Activated naive CD8-positive, alpha-beta T cell treated with anti-CD3 and anti-CD28 coated beads, Interleukin-2, amount 10 ng/mL, durations not matched to agents 7 days and 5 days (primary cell): ENCODE data around the gene PPP2R5C. TPM values are rescaled to one million over a fixed set of nuclear protein-coding genes. Genes with fewer than 3 reads are reported as not detected.

Experiments used
- ATAC-seq: fragments of 150-1000 bp; cut with Tn5 transposase; one replicate; pipeline ENCODE4 v1.10.0; 2021; ENCODE audit warnings: low read depth, moderate library complexity
- POLR2A ChIA-PET: fragments of 350-600 bp; sonication (Branson Sonifier 250); formaldehyde crosslinking; loops from one replicate; lab custom pipeline; 2021; ENCODE audit warnings: antibody characterized with exemption; lab: Charles Lee
- DNase-seq: peaks from one replicate; pipeline ENCODE4 v3.0.0; 2021
- H3K27ac Mint-ChIP-seq: one replicate; pipeline ENCODE4 v1.8.0; 2022; ENCODE audit warnings: mild to moderate bottlenecking, mixed read lengths
- H3K27me3 Mint-ChIP-seq: one replicate; pipeline ENCODE4 v1.8.0; 2022; ENCODE audit warnings: mild to moderate bottlenecking, moderate library complexity, mixed read lengths
- H3K36me3 Mint-ChIP-seq: one replicate; pipeline ENCODE4 v1.8.0; 2021; ENCODE audit warnings: mild to moderate bottlenecking, mixed read lengths
- H3K4me1 Mint-ChIP-seq: one replicate; pipeline ENCODE4 v1.8.0; 2021; ENCODE audit warnings: mixed read lengths
- H3K4me3 Mint-ChIP-seq: one replicate; pipeline ENCODE4 v1.8.0; 2022; ENCODE audit warnings: mild to moderate bottlenecking, moderate library complexity, mixed read lengths
- H3K9me3 Mint-ChIP-seq: one replicate; pipeline ENCODE4 v1.8.0; 2021; ENCODE audit warnings: mixed read lengths
- total RNA-seq, 2 experiments: library from RNA; stranded (reverse); gene quantifications; one replicate each; pipeline ENCODE4 v1.2.3, GENCODE V29; 2021

The PPP2R5C gene
- total RNA-seq, 2 experiments from 2014 or later, result 369 to 382 TPM

DNA sequence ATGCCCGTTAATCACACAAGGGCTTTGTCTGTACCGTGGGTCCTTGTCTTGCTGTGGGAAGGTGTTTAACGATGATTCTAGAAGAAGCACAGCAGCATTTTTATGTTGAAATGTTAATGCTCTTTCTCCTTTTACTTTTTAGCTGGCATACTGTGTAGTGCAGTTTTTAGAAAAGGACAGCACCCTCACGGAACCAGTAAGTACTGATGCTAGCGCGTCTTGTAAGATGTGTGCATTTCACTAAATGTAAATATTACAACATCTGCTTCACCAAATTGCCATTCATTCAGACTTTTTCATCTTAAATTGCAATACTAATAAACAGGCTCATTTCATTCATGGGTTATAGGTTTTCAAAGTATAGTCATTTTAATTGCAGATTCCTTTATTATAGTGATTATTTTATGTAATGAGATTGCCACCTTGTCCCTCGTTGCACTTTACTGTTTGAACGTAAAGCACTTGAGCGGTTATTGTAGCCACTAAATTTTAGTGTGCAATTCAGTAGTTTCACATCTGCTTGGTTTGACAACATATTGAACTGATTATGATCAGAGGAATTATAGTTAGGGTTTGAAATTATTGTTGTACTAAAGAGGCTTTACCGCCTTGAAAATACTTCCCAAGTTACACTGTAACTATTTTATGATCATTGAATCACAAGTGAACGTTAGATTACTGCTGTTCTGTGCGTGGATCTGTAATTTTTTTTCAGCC is 133.0 kb downstream of the PPP2R5C start:
- DNase-seq, result no peak
- Mint-ChIP-seq H3K36me3 (peaks cover 20% of the 10 kb centered on the region), H3K4me3 (no peak overlapping the region), H3K9me3 (no peaks in the 10 kb centered on the region), H3K4me1 (no peaks in the 10 kb centered on the region), H3K27ac (no peak overlapping the region), H3K27me3 (no peaks in the 10 kb centered on the region)
- POLR2A ChIA-PET, result interaction anchor here (0.6 kb wide), 1 partner anchor 85 kb away, joined by 7 read pairs; no protein-coding TSS in a partner anchor
- ATAC-seq, result no peak

DNA sequence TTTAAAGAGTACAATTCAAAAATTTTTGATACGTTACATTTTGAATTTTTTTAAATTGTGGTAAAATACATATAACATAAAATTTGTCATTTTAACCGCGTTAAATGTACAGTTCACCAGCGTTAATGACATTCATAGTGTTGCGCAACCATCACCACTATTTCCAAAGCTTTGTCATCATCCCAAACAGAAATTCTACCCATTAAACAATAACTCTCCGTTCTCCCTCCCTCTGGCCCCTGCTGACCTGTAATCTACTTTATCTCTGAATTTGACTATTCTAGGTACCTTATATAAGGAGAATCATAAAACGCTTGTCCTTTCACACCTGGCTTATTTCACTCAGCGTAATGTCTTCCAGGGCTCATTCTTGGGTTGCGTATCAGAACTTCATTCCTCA is 133.7 kb downstream of the PPP2R5C start:
- peaks cover 18% of the 10 kb centered on the region for H3K36me3 Mint-ChIP-seq
- POLR2A ChIA-PET, result interaction anchor here (0.5 kb wide), 1 partner anchor 192 kb away, joined by 5 read pairs; no protein-coding TSS in a partner anchor

DNA sequence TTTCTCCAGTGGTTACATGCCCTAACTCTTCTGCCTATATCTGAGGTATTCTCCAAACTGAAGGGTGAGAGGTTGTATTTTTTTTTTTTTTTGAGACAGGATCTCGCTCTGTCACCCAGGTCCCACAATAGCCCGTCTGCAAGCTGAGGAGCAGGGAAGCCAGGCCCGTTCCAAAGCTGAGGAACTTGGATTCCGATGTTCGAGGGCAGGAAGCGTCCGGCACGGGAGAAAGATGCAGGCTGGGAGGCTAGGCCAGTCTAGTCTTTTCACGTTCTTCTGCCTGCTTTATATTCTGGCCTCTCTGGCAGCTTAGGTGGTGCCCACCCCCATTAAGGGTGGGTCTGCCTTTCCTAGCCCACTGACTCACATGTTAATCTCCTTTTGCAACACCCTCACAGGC is 135.8 kb downstream of the PPP2R5C start:
- Mint-ChIP-seq H3K27ac (no peak overlapping the region), H3K9me3 (no peaks in the 10 kb centered on the region)
- POLR2A ChIA-PET, result no interaction called here

More for the DNA sequence above, 133.7 kb downstream of the PPP2R5C start:
- DNase-seq, result no peak
- no peaks in the 10 kb centered on the region for H3K9me3 Mint-ChIP-seq
- no peak for ATAC-seq
- no peak overlapping the region for H3K27ac Mint-ChIP-seq
- H3K27me3 Mint-ChIP-seq, result no peaks in the 10 kb centered on the region
- no peak overlapping the region for H3K4me3 Mint-ChIP-seq
- H3K4me1 Mint-ChIP-seq, result no peaks in the 10 kb centered on the region

DNA sequence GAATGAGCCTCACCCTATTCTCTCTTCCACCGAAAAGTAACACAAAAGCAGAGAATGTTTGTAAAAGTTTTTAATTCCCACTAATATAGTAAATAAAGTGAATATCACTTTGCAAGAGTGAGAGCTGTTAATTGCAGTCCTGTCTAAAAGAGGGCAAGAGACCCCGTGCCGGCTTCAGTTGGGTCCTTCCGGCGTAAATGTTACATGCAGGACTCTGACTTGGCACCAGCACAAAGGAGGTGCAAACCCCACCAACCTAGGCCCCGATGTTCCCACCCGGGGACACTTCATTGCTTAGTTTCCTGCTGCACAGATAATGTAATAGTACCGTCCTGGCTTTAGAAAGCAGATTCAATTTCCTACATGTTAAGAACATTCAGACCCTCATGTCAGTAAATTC is 136.9 kb downstream of the PPP2R5C start:
- no peak for DNase-seq
- H3K27me3 Mint-ChIP-seq, result no peaks in the 10 kb centered on the region
- POLR2A ChIA-PET, result interaction anchor here (0.7 kb wide), 1 partner anchor 54 kb away, joined by 3 read pairs; no protein-coding TSS in a partner anchor
- no peak overlapping the region for H3K4me3 Mint-ChIP-seq
- no peak overlapping the region for H3K27ac Mint-ChIP-seq
- no peaks in the 10 kb centered on the region for H3K4me1 Mint-ChIP-seq
- no peaks in the 10 kb centered on the region for H3K9me3 Mint-ChIP-seq
- ATAC-seq, result no peak
- H3K36me3 Mint-ChIP-seq, result peaks cover 30% of the 10 kb centered on the region

More for the DNA sequence above, 135.8 kb downstream of the PPP2R5C start:
- Mint-ChIP-seq H3K4me1 (no peaks in the 10 kb centered on the region), H3K4me3 (no peak overlapping the region), H3K27me3 (no peaks in the 10 kb centered on the region), H3K36me3 (peaks cover 29% of the 10 kb centered on the region)
- DNase-seq, result no peak
- no peak for ATAC-seq

DNA sequence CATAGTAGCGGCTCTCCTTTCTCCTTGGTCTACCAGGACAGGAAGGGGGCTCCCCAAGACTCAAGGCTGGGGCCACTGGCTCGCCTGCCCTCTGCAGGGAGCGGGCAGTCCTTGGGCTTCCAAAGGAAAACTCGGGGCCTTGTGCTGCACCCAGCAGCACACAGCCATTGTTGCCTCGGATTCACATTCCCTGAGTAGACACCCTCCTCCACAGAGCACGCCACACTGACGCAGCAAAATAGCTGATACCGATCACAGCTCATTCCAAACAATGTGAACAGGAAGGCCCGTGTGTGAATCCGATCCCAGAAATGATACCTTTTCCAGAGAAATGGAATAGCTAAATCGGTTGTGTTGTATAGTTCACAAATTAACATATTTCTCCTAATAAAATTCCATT is 137.8 kb downstream of the PPP2R5C start:
- POLR2A ChIA-PET, result no interaction called here
- DNase-seq (no peak), ATAC-seq (no peak)
- H3K4me1 Mint-ChIP-seq, result no peaks in the 10 kb centered on the region
- H3K9me3 Mint-ChIP-seq, result no peaks in the 10 kb centered on the region
- no peak overlapping the region for H3K27ac Mint-ChIP-seq
- H3K4me3 Mint-ChIP-seq, result no peak overlapping the region
- H3K27me3 Mint-ChIP-seq, result no peaks in the 10 kb centered on the region
- H3K36me3 Mint-ChIP-seq, result peaks cover 30% of the 10 kb centered on the region

DNA sequence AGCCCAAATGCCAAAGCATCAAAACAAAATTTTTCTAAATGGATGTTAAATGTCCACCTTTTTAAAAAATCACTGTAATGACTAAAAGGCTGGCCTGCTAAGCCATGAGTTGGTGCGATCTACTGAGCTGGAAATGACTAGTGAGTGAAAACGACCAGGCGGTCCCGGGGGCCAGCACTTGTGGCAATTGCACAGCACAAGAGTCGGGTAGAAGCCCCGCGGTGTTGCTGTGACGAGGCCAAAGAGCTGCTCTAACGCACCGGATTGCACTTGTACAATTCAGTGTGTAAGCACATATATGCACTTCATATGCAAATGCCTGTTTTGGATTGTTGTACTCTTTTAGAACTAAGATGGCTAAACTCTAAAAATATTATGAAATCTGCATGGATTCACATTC is 138.7 kb downstream of the PPP2R5C start:
- POLR2A ChIA-PET, result no interaction called here
- no peaks in the 10 kb centered on the region for H3K9me3 Mint-ChIP-seq
- no peaks in the 10 kb centered on the region for H3K4me1 Mint-ChIP-seq
- DNase-seq (no peak), ATAC-seq (no peak)
- H3K27me3 Mint-ChIP-seq, result no peaks in the 10 kb centered on the region
- H3K36me3 Mint-ChIP-seq, result peaks cover 35% of the 10 kb centered on the region
- no peak overlapping the region for H3K4me3 Mint-ChIP-seq
- H3K27ac Mint-ChIP-seq, result no peak overlapping the region

DNA sequence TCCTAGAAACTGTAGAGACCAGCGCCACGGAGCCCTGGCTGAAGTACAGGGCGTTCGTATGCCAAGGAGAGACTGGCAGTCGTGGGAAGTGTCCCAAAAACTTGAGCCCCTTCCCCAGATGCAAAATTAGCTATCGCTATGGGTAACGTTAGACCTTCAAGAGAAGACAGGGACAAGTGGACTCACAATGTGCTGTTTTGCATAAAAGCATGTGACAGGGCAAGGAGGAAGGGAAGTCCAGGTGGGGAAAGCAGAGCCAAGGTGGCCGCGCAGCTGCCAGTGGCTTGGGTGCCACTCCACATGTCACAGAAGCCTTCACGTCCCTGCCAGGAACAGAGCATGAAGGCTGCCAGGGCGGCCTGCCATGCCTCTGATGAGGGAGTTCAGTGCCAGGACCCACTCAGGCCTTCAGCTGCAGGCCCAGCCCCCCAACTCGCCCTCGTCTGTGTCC is 141.6 kb downstream of the PPP2R5C start:
- POLR2A ChIA-PET, result no interaction called here
- ATAC-seq, result no peak
- H3K4me3 Mint-ChIP-seq, result no peak overlapping the region
- H3K9me3 Mint-ChIP-seq, result no peaks in the 10 kb centered on the region
- no peaks in the 10 kb centered on the region for H3K27me3 Mint-ChIP-seq
- DNase-seq, result no peak
- peaks cover 35% of the 10 kb centered on the region for H3K36me3 Mint-ChIP-seq
- H3K4me1 Mint-ChIP-seq, result no peaks in the 10 kb centered on the region
- H3K27ac Mint-ChIP-seq, result no peak overlapping the region

DNA sequence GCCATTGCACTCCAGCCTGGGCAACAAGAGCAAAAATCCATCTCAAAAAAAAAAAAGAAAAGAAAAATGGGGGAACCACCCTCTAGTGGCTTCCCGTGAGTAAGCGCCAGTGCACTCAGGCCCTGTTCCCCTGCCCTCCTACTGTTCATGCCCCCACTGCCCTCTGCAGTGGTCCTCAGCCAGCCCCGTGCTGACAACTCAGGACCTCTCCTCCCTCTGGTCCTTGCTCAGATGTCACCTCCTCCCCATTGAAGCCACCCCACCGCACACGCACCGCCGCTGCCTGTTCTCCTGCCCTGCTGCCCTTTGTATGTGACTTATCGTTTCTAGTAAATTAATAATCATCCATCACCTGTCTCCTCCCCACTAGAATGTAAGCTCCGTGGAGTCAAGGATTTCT is 144.1 kb downstream of the PPP2R5C start:
- Mint-ChIP-seq H3K36me3 (peaks cover 36% of the 10 kb centered on the region), H3K4me1 (no peaks in the 10 kb centered on the region), H3K9me3 (no peaks in the 10 kb centered on the region), H3K4me3 (no peak overlapping the region), H3K27ac (peak overlapping the region; percentile 56), H3K27me3 (no peaks in the 10 kb centered on the region)
- POLR2A ChIA-PET, result no interaction called here
- ATAC-seq (no peak), DNase-seq (no peak)

DNA sequence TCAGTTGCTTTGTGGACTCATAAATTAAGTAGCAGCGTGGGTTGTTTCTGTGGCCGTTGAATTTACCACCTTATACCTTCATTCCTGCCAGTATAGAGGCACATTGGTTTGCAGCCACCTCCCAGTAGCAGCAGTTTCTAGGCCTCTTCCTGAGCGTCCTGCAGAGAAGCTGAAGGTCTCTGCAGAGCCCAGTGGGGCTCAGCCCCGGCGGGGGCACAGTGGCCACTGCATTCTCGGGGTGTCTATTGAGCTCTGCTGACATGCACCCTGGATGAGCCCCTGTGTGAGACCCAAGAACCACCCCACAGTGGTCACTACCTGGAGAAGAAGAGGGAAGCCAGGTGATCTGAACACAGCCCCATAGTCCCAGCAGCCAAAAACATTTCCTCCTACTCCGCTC is 145.1 kb downstream of the PPP2R5C start:
- Mint-ChIP-seq H3K4me3 (no peak overlapping the region), H3K9me3 (no peaks in the 10 kb centered on the region), H3K27me3 (no peaks in the 10 kb centered on the region), H3K36me3 (peaks cover 30% of the 10 kb centered on the region), H3K27ac (no peak overlapping the region), H3K4me1 (no peaks in the 10 kb centered on the region)
- POLR2A ChIA-PET, result no interaction called here
- ATAC-seq (no peak), DNase-seq (no peak)

DNA sequence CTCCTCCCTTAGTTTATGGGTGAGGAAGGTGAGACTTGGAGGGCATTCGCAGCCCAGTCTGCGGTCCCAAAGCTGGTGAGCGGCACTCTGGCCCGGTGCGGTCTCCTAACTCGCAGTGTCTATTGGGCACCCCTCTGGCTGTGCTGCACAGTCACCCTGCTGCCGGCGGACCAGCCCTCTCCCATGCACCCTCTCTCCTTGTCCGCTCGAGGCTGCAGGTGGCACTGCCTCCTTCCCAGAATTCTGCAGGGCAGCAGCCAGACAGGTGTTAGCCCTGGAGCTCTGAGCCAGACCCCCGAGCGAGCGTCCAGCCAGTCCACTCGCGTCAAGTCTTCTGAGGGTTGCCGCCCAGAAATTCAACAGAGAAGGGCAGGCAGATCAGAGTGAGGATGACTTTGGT is 146.1 kb downstream of the PPP2R5C start:
- Mint-ChIP-seq H3K9me3 (no peaks in the 10 kb centered on the region), H3K4me3 (no peak overlapping the region), H3K27ac (no peak overlapping the region), H3K27me3 (no peaks in the 10 kb centered on the region), H3K4me1 (no peaks in the 10 kb centered on the region), H3K36me3 (peaks cover 22% of the 10 kb centered on the region)
- DNase-seq (no peak), ATAC-seq (no peak)
- POLR2A ChIA-PET, result no interaction called here

DNA sequence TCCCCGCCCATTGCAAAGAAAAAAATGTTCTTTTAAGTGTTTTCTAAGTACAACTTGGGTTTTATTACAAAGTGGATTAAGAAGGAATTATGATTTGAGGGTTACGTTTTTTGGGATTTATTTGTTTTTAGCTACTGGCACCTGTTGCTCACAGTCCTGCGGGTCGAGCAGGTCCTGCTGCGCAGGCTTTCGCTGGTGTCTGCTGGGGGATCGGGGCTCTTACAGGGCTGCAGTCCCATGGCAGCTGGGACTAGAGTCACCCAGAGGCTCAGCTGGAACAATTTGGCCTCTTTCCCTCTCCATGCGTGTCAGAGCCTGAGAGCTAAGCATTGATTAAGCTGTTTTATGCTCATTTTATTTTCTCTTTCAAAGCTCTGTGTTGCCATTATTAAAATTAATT is 147.3 kb downstream of the PPP2R5C start:
- Mint-ChIP-seq H3K4me3 (no peak overlapping the region), H3K4me1 (no peaks in the 10 kb centered on the region), H3K9me3 (no peaks in the 10 kb centered on the region), H3K27ac (no peak overlapping the region), H3K27me3 (no peaks in the 10 kb centered on the region), H3K36me3 (peaks cover 22% of the 10 kb centered on the region)
- DNase-seq (no peak), ATAC-seq (no peak)
- POLR2A ChIA-PET, result no interaction called here

DNA sequence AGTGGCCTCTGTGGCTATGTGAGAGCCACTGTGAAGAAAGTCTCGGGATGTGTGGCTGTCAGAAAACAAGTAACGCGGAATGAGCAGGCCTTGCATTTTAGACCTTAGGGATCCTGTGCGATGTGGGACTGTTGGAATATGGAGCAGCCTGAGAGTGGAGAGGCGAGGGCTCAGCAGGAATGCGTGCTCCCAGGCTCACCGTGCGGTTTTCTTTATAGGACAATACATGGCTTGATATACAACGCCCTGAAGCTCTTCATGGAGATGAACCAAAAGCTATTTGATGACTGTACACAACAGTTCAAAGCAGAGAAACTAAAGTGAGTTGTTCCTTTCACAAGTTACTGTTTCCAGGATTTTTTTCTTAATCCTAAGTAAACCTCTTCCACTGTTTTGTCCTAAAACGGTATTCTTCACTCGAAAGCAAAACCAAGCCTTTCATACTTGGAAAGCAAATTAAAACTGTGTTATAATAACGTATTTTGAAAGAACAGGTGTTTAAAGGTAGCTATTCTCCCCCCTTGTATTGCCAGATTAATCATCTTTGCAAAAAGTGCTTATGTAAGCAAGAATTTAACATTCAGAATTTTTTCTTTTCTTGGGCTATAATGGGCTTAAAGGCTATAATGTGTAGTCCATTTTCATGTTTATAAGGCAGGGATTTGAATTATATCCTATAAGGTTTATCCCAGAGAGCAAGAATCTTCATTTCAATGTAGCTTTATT is 148.0 kb downstream of the PPP2R5C start:
- DNase-seq (no peak), ATAC-seq (no peak)
- H3K9me3 Mint-ChIP-seq, result no peaks in the 10 kb centered on the region
- no peak overlapping the region for H3K4me3 Mint-ChIP-seq
- peaks cover 2% of the 10 kb centered on the region for H3K4me1 Mint-ChIP-seq
- POLR2A ChIA-PET, result no interaction called here
- no peaks in the 10 kb centered on the region for H3K27me3 Mint-ChIP-seq
- peaks cover 23% of the 10 kb centered on the region for H3K36me3 Mint-ChIP-seq
- no peak overlapping the region for H3K27ac Mint-ChIP-seq

DNA sequence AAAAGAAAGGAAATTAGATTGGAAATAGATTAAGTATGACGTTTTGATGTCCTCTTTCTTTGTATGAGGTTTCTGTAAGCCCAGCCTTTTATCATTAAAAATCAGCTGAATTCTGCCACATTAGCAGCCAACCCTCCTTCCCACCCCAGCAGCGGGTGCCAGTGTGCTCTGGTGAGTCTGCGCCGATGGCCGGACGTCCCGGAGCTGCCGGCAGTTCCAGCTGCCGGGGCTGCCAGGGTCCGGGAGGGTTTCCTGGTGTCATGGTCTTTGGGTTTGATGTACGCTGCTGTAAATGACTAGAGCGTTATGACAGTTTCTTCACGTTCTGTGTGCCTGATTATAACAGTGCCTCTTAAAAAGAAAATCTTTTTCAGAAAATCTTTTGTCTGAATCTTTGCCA is 151.3 kb downstream of the PPP2R5C start:
- H3K27me3 Mint-ChIP-seq, result no peaks in the 10 kb centered on the region
- POLR2A ChIA-PET, result no interaction called here
- H3K36me3 Mint-ChIP-seq, result peaks cover 9% of the 10 kb centered on the region

DNA sequence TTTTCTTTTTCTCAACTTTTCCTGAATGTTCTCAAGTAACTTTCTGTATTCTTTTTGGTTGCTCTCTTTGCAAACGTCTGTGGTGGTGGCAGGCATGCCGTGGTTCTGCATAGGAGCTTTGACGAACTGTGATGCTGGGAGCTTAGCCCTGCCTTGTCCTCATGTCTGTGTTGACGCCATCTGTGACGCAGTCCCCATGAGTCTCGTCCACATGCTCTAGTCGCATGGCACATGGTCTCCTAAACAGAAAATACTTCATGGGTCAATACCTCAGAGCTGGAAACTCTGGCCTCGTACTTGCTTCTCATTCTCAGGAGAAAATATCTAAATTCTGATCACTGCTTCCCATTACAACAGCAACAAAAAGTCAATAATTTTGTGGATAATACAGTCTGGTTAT is 152.6 kb downstream of the PPP2R5C start:
- Mint-ChIP-seq H3K4me1 (peaks cover 2% of the 10 kb centered on the region), H3K4me3 (no peak overlapping the region), H3K36me3 (peaks cover 9% of the 10 kb centered on the region), H3K27me3 (no peaks in the 10 kb centered on the region), H3K27ac (no peak overlapping the region), H3K9me3 (no peaks in the 10 kb centered on the region)
- DNase-seq (no peak), ATAC-seq (no peak)
- POLR2A ChIA-PET, result no interaction called here

More for the DNA sequence above, 151.3 kb downstream of the PPP2R5C start:
- H3K4me1 Mint-ChIP-seq, result peaks cover 2% of the 10 kb centered on the region
- no peaks in the 10 kb centered on the region for H3K9me3 Mint-ChIP-seq
- no peak overlapping the region for H3K4me3 Mint-ChIP-seq
- no peak for ATAC-seq
- H3K27ac Mint-ChIP-seq, result no peak overlapping the region
- no peak for DNase-seq
